SU-DHL-6 (cell line): ENCODE results near the gene PGM2.

Source experiments
- H2AFZ ChIP-seq: fragments of 200-600 bp; sonication (generic); 2 replicates; pipeline ENCODE4 v1.6.1; 2014; ENCODE audit warnings: low read depth, mild to moderate bottlenecking, moderate library complexity, mixed read lengths, antibody characterized with exemption, low read length; ENCODE audit not compliant: severe bottlenecking
- H3F3A ChIP-seq: fragments of 200-600 bp; shearing (Covaris generic); 2 replicates; pipeline ENCODE4 v1.6.0; 2016; ENCODE audit warnings: antibody characterized with exemption, mild to moderate bottlenecking; ENCODE audit not compliant: insufficient read depth
- H3K27ac ChIP-seq: fragments of 200-600 bp; sonication (generic); 2 replicates; pipeline ENCODE4 v1.5.1; 2016; ENCODE audit warnings: low read depth, mild to moderate bottlenecking, low read length, moderate library complexity, mixed read lengths
- H3K27me3 ChIP-seq: fragments of 200-600 bp; sonication (generic), shearing (Covaris generic); 2 replicates; pipeline ENCODE4 v1.6.0; 2014; ENCODE audit warnings: mild to moderate bottlenecking, low read length
- H3K36me3 ChIP-seq: fragments of 200-600 bp; sonication (generic); 2 replicates; pipeline ENCODE4 v1.6.1; 2014; ENCODE audit warnings: mild to moderate bottlenecking, low read length, mixed read lengths
- H3K4me2 ChIP-seq: fragments of 300-600, 200-600 bp; shearing (Covaris generic), sonication (generic); 2 replicates; pipeline ENCODE4 v1.6.0; 2014; ENCODE audit warnings: low read length, low read depth, mild to moderate bottlenecking; ENCODE audit not compliant: poor library complexity, severe bottlenecking
- H3K4me3 ChIP-seq: fragments of 200-600 bp; sonication (generic); 2 replicates; pipeline ENCODE4 v1.5.1; 2014; ENCODE audit warnings: antibody characterized with exemption, low read length, mild to moderate bottlenecking, mixed read lengths; ENCODE audit not compliant: insufficient read depth, poor library complexity, severe bottlenecking
- H3K79me2 ChIP-seq: fragments of 200-600 bp; sonication (generic); 2 replicates; pipeline ENCODE4 v1.6.1; 2014; ENCODE audit warnings: mild to moderate bottlenecking, low read length, moderate library complexity; ENCODE audit not compliant: insufficient read depth
- H3K9ac ChIP-seq: fragments of 200-600 bp; sonication (generic); 2 replicates; pipeline ENCODE4 v1.7.0; 2014; ENCODE audit warnings: mild to moderate bottlenecking, low read length
- H3K9me2 ChIP-seq: fragments of 200-600 bp; sonication (generic); replicated peaks from 2 replicates; pipeline ENCODE4 v1.6.1; 2014; ENCODE audit warnings: low read length; ENCODE audit not compliant: insufficient read depth
- H3K9me3 ChIP-seq: fragments of 200-600 bp; sonication (generic); 2 replicates; pipeline ENCODE4 v1.6.1; 2014; ENCODE audit warnings: low read length, mixed read lengths; ENCODE audit not compliant: insufficient read depth
- H4K20me1 ChIP-seq: fragments of 200-600 bp; sonication (generic); 2 replicates; pipeline ENCODE4 v1.6.1; 2014; ENCODE audit warnings: low read depth, mild to moderate bottlenecking, antibody characterized with exemption, low read length, moderate library complexity, mixed read lengths
- EZH2phosphoT487 ChIP-seq: fragments of 200-600 bp; sonication (generic), shearing (Covaris generic); conservative IDR thresholded peaks from 2 replicates; pipeline ENCODE4 v1.6.1; 2018; ENCODE audit warnings: mild to moderate bottlenecking, antibody characterized with exemption, low read length, moderate library complexity, mixed read lengths
- TF ChIP-seq, protein P1 (sequence below): fragments of 200-600 bp; sonication (generic); IDR thresholded peaks from one replicate; pipeline ENCODE4 v1.5.1; 2017; ENCODE audit warnings: antibody characterized with exemption, mild to moderate bottlenecking, low read length, moderate library complexity; ENCODE audit not compliant: insufficient read depth, poor library complexity, severe bottlenecking

Gene PGM2

DNA sequence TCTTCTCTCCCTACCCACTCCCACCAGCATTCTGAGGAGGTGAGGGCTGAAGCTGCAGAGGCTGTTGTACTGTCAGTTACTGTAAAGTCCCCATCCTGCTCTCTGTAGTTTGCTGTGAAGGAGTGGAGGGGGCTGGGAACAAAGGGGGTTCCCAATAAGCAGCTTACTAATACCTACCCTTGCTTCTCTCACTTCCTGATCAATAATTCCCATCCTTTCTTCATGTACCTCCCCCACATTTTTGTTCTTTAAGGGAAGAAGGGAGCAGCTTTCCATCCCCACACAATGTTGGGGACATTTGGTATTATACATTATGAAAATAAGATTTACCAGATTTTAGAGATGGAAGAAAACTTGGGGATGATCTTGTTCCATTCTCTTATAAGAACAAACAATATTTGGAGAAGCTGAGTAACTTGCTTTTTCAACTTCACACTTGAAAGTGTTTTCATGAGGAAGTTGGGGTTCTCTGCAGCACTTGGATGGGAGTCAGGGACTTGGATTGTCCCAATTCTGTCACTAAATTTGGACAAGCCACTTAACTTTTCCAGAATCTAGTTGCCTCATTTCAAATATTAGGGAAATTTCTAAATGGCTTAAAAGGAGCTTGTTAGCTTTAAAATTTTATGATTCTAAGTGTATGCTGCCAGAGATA, 69.8 kb downstream of the PGM2 start:
- H3K27ac ChIP-seq: no peak overlapping the region
- H3K4me3 ChIP-seq: no peak overlapping the region
- H2AFZ ChIP-seq: no peak overlapping the region
- H3K79me2 ChIP-seq: no peaks in the 10 kb centered on the region
- H3K9me2 ChIP-seq: no peaks in the 10 kb centered on the region
- H3K4me2 ChIP-seq: no peak overlapping the region
- H4K20me1 ChIP-seq: no peaks in the 10 kb centered on the region
- H3K27me3 ChIP-seq: no peaks in the 10 kb centered on the region
- no peaks in the 10 kb centered on the region for H3K9me3 ChIP-seq
- TF ChIP-seq, protein P1, sequence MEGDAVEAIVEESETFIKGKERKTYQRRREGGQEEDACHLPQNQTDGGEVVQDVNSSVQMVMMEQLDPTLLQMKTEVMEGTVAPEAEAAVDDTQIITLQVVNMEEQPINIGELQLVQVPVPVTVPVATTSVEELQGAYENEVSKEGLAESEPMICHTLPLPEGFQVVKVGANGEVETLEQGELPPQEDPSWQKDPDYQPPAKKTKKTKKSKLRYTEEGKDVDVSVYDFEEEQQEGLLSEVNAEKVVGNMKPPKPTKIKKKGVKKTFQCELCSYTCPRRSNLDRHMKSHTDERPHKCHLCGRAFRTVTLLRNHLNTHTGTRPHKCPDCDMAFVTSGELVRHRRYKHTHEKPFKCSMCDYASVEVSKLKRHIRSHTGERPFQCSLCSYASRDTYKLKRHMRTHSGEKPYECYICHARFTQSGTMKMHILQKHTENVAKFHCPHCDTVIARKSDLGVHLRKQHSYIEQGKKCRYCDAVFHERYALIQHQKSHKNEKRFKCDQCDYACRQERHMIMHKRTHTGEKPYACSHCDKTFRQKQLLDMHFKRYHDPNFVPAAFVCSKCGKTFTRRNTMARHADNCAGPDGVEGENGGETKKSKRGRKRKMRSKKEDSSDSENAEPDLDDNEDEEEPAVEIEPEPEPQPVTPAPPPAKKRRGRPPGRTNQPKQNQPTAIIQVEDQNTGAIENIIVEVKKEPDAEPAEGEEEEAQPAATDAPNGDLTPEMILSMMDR: no peak
- no peaks in the 10 kb centered on the region for H3K36me3 ChIP-seq
- 0 out of 2 replicates have a peak, but pooled peaks cover 4% of the 10 kb centered on the region for H3F3A ChIP-seq
- no peak overlapping the region for H3K9ac ChIP-seq

GRCh38 chr4:37902212-37902611, 75.7 kb downstream of the PGM2 start:
- Histone ChIP-seq H3F3A (no peaks in the 10 kb centered on the region), H2AFZ (no peak overlapping the region), H4K20me1 (no peaks in the 10 kb centered on the region), H3K27ac (no peak overlapping the region), H3K36me3 (no peaks in the 10 kb centered on the region), H3K4me2 (no peak overlapping the region), H3K9ac (no peak overlapping the region), H3K27me3 (no peaks in the 10 kb centered on the region), H3K79me2 (no peaks in the 10 kb centered on the region), H3K9me3 (no peaks in the 10 kb centered on the region), H3K4me3 (no peak overlapping the region), H3K9me2 (no peaks in the 10 kb centered on the region)
- TF ChIP-seq, protein P1: no peak
- TF ChIP-seq EZH2phosphoT487: no peak

DNA sequence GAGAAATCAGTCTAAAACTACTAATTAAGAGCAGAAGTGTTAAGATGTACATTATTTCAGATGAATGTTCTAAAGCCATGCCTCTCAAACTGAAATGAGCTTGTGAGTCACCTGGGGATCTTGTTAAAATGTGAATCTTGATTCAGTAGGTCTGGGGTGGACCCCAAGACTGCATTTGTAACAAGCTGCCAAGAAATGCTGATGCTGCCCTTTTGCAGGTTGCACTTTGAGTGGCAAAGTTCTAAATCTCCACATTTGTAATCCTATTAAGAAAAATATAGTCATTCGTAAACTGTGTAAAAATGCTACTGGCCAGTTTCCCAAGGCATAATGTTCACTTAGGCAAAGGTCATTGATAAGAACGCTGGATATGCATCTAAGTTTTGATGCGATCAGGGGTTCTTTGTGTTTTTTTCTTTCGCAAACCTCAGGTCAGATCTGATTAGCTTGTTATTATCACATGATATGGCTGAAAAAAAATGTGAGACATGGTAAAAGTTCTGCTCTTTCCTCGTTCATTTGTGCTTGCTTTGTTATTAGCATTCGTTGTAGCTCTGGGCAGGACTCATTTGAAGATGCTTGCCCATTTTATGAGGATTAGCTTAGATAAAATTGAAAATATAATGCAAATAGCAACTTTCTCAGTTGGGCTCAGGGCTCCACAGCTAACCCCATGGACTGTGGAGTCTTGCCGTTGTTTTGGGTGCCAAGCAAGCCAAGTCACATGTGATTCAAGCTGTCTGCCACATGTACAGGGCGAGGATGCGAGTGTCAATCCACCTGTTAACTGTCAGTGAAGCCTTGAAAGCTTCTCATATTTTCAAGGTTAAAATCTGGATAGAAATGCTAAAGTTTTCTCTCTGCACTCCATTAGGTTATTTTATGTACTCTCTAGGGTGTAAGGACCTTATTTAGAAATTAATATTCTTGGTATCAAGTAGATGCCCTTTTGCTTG, 76.5 kb downstream of the PGM2 start:
- no peak overlapping the region for H3K4me2 ChIP-seq
- no peaks in the 10 kb centered on the region for H3K79me2 ChIP-seq
- H3K9me3 ChIP-seq: no peaks in the 10 kb centered on the region
- H3K27ac ChIP-seq: no peak overlapping the region
- no peaks in the 10 kb centered on the region for H3K36me3 ChIP-seq
- TF ChIP-seq EZH2phosphoT487: no peak
- TF ChIP-seq, protein P1: no peak
- no peak overlapping the region for H2AFZ ChIP-seq
- H3F3A ChIP-seq: no peaks in the 10 kb centered on the region
- H3K4me3 ChIP-seq: no peak overlapping the region
- H3K27me3 ChIP-seq: no peaks in the 10 kb centered on the region
- H3K9me2 ChIP-seq: no peaks in the 10 kb centered on the region
- H4K20me1 ChIP-seq: no peaks in the 10 kb centered on the region
- no peak overlapping the region for H3K9ac ChIP-seq
